ENCODE data around the gene TXNDC5.

GRCh38 chr6:7880718-7881107 is 29.9 kb downstream of the TXNDC5 start:
- TF ChIP-seq GATA3 (IDR thresholded peaks at IDR 0.05; ENCODE audit: borderline replicate concordance): no peak
- TF ChIP-seq, protein P1, sequence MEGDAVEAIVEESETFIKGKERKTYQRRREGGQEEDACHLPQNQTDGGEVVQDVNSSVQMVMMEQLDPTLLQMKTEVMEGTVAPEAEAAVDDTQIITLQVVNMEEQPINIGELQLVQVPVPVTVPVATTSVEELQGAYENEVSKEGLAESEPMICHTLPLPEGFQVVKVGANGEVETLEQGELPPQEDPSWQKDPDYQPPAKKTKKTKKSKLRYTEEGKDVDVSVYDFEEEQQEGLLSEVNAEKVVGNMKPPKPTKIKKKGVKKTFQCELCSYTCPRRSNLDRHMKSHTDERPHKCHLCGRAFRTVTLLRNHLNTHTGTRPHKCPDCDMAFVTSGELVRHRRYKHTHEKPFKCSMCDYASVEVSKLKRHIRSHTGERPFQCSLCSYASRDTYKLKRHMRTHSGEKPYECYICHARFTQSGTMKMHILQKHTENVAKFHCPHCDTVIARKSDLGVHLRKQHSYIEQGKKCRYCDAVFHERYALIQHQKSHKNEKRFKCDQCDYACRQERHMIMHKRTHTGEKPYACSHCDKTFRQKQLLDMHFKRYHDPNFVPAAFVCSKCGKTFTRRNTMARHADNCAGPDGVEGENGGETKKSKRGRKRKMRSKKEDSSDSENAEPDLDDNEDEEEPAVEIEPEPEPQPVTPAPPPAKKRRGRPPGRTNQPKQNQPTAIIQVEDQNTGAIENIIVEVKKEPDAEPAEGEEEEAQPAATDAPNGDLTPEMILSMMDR (IDR thresholded peaks at IDR 0.05): no peak
- TF ChIP-seq MYC (IDR thresholded peaks at IDR 0.05; ENCODE audit: borderline replicate concordance, low read length): no peak
- TF ChIP-seq POLR2A (IDR thresholded peaks at IDR 0.05; ENCODE audit: low read length): no peak
- TF ChIP-seq RAD21 (conservative IDR thresholded peaks at IDR 0.05 in 1 of 2, IDR thresholded peaks at IDR 0.05 in 1 of 2): no peak
- no peak for TF ChIP-seq CEBPB (IDR thresholded peaks at IDR 0.05)
- no peak for TF ChIP-seq FOSB (CRISPR knock-in tag; IDR thresholded peaks at IDR 0.05)
- no peak for TF ChIP-seq ZNF302 (CRISPR knock-in tag; IDR thresholded peaks at IDR 0.05)

All from A549 (cell line).